GM12874 (cell line): ENCODE data around the gene SOX11.

Experiments
- CTCF ChIP-seq: IDR thresholded peaks from 2 replicates; pipeline ENCODE4 v1.5.1; 2011; ENCODE audit warnings: low read depth, mild to moderate bottlenecking, control low read depth, low read length, moderate library complexity; ENCODE audit not compliant: insufficient read depth

The SOX11 gene

GRCh38 chr2:5686068-5686467 is 6.1 kb upstream of the SOX11 start:
- no peak for TF ChIP-seq CTCF

GRCh38 chr2:5686536-5686935 is 5.6 kb upstream of the SOX11 start:
- TF ChIP-seq CTCF, result no peak

- no peak for TF ChIP-seq CTCF
These were observed 2.4 kb upstream of the SOX11 start for GRCh38 chr2:5689750-5690149.

GRCh38 chr2:5690286-5690685 is 1.9 kb upstream of the SOX11 start:
- no peak for TF ChIP-seq CTCF

GRCh38 chr2:5690718-5691220 is 1.4 kb upstream of the SOX11 start:
- no peak for TF ChIP-seq CTCF

GRCh38 chr2:5691221-5691984 is 781 bp upstream of the SOX11 start:
- TF ChIP-seq CTCF, result no peak

GRCh38 chr2:5692561-5693286 is 540 bp downstream of the SOX11 start:
- TF ChIP-seq CTCF, result no peak
